Fibroblast of skin of left biceps (primary cell): ENCODE results near the gene TPST2.

Experiments
- DNase-seq, 2 experiments: peaks; one replicate each; pipeline ENCODE4 v3.0.0-alpha.2; 2013; ENCODE audit warnings: low read depth in 2 of 2

The TPST2 gene

DNA sequence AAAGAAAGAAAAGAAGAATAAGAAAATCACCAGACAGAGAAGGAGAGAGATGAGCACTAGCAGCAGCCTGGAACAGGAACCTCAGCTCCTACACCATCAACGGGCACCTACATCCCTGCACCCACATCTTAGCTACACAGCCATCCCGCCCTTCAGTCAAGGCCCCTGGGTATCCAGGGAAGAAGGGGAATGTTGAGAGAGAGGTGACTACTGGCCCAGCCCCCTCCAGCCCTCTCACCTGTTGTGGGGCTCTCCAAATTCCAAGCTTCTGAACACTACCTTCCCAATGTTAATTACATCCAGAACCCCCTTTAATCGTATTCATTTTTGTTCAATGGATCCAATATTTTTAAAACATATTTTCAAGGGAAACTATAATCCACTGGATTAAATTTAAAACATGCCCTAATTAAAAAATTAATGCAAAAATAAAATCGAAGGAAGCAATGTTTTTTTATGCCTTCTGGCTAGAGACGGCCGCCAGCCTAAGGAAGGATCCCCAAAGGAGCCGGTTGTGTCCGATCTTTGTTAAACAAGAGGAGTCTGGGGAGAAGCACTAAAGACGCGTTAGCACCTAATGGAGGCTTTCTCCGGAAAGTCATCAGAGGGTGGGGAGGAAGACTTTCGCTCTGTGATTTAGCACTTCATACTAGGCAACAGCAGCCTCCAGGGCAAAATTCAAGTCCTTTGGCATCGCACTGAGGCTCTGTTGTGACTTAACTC lies 9.5 kb downstream of the TPST2 start:
- DNase-seq: no peak

DNA sequence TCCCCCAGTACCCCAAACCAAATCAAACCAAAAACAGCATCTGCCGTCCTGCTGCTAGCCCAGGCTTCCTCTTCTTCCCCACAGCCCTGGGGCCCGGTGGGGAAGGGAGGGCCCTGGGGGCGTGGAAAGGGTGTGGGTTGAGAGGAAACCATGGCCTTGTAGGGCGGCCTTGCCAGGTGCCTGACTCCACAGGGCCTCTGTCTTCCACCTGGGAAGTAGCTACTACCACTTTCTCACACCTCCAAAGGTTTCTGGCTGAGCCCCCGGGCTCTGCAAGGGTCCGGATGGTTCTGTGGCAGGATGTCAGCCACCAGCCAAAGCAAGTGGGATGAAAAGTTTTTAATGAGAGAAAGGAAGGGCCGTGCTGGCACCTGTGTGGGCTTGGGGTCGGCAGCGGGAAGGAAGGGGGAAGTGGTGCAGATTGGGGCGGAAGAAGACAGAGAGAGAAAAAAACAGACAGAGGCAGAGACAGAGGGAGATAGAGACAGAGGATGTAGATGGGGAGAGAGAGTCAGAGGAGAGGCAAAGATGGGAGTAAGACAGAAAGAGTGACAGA lies 10.5 kb downstream of the TPST2 start:
- DNase-seq: no peak

DNA sequence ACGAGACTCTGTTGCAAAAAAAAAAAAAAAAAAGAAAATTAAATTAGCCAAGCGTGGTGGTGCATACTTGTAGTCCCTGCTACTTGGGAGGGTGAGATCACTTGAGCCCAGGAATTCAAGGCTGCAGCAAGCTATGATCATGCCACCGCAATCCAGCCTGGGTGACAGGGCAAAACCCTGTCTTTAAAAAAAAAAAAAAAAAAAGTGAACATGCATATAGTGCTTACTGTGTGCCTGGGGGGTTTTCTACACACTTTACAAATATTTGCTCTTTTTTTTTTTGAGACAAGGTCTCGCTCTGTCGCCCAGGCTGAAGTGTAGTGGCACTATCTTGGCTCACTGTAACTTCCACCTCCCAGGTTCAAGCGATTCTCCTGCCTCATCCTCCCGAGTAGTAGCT lies 12.9 kb downstream of the TPST2 start:
- DNase-seq: no peak

DNA sequence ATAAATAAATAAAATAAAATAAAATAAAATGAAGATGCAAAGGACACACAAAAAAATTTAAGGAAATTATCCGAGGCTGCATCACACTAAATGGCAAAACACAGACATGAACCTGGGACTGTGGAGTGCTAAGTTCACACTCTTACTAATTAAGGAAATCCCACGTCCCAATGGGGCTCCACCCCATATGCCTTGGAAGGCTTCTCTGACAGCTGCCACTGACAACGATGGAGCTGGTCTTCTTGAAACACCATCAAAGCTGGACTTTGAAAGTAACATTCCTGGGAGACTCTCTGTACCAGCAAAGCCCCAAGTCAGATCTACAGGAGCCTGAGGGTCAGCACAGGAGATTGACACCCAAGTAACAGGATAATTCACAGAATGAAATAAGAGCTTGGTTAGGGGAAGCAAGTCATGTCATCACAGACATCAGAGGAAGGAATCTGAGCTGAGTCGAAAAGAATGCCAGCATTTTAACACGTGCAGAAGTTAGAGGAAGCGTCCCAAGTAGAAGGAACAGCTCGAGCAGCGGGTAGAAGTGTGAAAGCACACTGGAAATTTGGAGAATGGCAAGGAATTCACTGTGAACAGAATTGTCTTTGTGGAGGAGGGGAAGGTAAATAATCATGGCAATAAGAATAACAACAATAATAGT lies 13.8 kb downstream of the TPST2 start:
- no peak for DNase-seq

DNA sequence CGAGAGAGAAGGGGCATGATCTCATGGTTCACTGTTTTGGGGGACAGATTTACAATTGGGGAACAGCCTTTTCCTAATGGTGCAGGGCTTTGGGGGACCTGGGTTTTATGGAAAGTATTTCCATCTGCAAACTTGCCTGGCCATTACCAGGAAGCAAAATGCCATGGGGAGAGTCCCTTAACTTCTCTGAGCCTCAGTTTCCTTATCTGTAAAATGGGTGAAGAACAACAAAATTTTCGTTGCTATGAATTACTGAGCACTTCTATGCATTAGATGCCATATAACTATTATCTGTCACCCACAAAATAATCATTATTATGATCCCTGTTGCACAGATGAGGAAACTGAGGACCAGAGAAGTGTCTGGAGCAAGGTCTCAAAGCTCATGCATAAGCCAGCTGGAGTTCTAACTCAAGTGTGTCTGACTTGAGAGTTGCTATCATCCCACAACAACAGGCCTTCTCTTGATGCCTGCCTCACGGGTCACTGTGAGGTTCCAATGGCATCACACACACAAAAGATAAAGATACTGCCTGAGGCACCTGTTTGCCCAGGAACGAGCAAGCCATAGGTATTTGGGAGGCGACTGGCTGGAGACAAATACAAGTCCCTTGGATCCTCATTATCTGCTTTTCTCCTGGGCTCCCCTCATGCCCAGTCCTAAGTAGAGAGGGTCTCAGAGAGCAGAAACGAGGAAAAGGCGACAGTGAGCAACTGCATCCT lies 15.8 kb downstream of the TPST2 start:
- no peak for DNase-seq

DNA sequence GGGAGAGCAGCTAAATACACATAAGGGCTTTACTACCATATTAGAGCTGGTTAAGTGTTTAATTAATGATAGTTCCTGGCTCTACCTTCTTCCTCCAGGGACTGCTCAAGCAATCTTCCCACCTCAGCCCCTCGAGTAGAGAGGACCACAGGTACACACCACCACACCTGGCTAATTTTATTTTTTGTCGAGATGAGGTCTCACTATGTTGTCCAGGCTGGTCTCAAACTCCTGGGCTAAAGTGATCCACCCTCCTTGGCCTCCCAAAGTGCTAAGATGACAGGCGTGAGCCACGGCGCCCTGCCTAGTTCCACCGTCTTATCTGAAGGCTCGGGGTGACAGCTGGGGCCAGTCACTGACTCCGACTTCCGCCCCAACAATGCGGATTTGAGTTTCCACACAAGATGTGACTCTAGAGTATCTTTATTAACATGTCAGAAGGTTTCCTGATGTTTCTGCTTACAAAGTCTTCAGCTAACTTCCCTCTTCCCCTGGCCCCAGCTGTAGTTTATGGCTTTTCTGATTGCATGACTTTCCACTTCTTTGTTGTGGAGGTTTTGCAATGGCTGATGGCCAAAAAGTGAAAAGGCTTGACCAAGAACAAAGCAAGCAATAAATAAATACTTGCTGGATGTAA lies 16.8 kb downstream of the TPST2 start:
- no peak for DNase-seq

DNA sequence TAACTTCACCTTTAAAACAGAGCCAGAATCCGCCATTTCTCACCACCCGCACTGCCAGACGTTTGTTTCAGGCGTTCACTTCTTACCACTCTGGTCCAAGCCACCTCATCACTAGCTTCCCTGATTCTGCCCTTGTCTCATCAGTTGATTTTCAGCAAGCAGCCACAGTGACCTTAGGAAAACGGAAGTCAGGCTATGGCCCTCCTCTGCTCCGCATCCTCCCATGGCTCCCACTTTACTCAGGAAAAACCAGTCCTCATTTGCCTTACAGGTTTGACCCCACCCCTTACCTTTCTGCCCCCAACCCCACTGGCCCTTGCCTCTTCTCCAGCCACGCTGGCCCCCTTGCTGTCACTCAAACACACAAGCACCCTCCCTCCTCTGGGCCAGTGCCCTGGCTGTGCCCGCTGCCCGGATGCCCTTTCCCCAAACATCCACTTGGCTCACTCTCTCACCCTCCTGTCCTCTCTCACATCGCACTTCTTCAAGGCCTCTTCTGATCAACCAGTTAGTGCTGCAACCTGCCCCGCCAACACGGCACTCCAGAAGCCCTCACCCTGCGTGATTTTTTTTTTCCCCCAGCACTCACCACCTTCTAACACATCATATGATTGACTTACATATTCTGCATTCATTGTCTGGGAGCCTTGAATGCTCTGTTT lies 18.9 kb downstream of the TPST2 start:
- no peak for DNase-seq

DNA sequence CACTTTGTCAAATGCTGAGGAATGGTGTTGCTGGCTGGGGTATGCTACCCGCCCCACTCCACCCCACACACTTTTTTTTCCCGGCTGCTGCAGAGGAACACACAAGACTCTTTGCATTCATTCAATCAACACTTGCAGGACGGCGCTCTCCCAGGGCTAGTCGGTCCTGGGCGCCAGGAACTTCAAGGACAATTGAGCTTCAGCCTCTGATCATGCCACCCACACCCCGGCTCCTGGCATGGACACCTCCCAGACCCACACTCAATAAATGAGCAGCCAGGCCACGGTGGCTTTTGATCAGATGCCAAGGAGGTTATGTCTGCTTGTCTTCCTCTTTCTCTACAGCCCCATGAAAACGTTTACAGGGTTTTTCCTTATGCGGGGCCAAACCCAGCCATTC lies 19.8 kb downstream of the TPST2 start:
- no peak for DNase-seq

DNA sequence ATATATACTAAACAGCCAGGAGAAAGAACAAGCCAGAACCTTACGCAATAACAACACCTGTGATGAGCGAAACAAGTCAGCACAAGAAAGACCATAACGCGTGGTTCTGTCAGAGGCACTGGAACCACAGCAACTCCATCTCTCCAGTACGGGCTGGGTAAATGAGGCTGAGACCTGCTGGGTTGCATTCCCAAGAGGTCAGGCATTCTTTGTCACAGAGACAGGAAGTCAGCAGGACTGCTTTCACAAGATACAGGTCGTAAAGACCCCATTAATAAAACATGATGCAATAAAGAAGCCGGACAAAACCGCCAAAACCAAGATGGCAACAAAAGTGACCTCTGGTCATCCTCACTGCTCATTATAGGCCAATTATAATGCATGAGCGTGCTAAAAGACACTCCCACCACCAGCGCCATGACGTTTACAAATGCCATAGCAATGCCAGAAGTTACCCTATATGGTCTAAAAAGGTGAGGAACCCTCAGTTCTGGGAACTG lies 21.7 kb downstream of the TPST2 start:
- no peak for DNase-seq

DNA sequence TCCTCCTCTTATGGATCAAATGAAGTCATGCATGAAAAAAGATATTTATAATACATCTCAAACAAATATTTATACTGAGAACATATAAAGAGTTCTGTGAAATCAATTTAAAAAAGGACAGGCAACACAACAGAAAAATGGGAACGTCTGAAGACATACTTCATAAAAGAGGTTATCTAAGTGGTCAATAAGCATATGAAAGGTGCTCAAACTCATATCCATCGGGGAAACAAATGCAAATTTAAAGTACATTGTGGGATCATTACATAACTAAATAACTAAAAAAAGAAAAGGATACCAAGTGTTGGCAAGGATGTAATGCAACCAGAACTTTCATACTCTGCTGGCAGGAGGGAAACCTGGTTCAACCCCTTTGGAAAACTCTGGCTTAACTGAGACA lies 22.3 kb downstream of the TPST2 start:
- DNase-seq: no peak

DNA sequence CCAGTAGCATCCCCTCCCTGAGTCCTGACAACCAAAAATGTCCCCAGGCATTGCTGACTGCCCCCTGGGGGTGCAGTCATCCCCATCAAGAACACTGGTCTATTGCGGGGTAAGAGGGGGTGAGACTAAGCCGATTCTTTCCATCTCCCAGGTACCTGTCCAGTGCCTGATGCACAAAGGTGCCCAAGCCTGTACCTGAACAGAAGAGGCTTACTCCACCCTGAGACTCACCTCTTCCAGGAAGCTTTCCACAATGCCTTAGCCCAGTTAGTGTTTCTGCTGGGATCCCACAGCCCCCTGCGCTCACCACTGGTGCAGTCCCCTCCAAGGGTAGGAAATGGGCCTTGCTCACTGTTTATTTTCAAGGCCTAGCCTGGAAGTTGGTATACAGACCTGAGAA lies 22.9 kb downstream of the TPST2 start:
- no peak for DNase-seq

DNA sequence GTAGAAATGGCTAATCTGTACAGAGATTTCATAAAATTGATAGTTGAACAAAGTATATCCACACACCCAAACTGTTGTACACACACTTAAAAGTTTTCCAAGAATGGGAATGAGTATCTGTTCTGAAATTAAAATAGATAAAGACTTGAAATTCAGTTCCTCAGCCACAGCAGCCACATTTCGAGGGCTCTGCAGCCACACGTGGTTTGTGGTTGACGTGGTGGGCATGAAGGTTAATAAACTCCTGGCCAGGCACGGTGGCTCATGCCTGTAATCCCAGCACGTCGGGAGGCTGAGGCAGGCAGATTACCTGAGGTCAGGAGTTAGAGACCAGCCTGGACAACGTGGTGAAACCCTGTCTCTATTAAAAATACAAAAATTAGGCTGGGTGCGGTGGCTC lies 24.0 kb downstream of the TPST2 start:
- DNase-seq: no peak

DNA sequence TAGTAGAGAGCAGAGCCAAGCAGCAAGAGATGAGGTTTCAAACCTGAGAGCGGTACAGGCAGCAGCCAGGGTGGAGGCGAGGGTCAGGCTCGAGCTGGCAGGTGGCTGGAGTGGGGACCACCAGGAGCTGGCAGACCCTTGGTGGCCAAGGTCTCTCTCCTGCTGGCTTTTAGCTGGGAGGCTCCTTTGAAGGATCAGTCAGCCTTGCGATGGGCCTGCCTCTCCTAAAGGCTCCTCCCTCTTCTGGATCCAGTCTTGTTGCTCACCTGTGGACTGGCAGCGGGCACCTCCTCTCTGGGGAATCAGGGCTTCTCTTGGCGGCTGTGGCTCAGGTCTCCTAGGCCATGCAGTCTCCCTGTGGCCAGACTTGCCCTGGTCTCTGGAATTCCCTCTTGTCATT lies 24.8 kb downstream of the TPST2 start:
- DNase-seq: no peak

DNA sequence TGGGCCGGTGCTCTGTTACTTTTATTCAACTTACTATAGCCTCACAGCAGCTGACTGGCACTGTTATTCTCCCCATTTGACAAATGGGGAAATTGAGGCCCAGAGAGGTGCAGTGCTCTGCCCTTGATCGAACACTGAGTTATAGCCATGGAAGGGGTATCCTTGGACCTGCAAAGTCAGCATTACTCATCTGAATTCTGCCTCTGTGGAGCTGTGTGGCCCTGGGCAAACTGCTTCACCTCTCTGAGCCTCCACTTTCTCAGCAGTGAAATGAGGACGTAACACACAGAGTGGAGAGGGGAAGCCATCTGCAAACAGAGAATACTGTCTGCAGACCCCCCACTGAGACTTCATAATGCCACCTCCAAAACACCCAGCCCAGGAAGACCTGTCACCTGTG lies 25.3 kb downstream of the TPST2 start:
- no peak for DNase-seq

DNA sequence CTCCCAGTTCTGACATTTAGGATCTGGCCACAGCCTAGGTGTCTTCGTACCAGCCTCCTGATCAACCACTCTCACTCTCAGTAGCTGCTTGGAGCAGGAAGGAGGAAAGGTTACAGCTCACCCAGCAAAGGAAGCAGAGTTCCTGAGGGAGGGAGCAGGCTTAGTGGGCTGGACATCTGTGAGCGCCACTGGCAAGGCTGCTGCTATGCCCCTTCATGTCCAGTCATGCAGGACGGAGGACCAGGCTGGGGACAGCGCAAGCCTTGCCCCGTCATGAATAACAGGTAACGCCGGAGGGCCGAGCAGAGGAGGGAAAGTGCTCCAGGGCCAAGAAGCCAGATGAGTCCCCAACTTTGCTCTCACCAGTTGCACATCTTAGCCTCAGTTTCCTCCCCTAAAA lies 25.8 kb downstream of the TPST2 start:
- no peak for DNase-seq

DNA sequence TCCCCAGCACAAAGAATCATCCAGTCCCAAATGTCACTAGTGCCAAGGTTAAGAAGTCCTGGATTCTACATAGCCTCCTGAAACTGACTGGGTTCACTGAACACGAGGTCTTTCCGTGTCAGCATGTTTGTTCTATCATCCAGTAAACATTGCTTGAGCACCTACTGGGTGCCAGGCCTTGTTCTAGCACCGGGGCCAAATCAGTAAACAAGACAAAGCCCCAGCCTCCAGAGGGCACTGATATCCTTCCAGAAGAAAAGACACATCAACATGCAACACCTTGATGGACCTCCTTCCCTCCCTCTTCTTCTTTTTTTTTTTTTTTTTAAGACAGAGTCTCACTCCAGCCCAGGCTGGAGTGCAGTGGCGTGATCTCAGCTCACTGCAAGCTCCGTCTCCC lies 26.9 kb downstream of the TPST2 start:
- DNase-seq: no peak

DNA sequence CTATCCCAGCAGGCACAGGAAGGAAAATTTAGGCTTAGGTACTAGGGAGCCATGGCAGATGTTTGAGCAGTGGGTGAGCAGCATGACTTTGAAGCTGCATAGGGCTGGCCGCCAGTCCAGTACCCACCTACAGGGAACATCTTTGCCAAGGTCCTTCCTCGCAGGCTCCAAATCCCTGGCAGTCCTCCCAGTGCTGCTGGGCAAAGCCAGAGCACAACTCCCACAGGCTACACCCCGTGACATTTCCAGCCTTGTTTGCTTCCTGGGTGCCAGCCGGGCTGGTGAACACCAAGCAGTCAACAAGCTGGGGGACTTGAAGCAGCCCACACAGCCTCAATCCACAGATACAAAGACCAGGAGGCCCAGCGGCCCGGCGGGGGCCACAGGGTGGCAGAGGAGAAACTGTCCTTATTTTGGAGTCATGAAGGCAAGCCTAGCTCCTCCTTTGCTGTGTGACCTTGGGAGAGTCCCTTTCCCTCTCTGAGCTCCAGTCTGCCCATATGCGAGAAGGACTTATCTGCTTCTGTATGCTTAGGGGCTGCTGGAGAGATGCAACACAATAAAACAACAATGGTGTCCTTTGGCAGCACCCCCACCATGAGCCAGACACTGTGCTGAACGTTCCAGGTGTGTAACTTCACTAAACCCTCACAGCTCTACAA lies 28.0 kb downstream of the TPST2 start:
- no peak for DNase-seq

DNA sequence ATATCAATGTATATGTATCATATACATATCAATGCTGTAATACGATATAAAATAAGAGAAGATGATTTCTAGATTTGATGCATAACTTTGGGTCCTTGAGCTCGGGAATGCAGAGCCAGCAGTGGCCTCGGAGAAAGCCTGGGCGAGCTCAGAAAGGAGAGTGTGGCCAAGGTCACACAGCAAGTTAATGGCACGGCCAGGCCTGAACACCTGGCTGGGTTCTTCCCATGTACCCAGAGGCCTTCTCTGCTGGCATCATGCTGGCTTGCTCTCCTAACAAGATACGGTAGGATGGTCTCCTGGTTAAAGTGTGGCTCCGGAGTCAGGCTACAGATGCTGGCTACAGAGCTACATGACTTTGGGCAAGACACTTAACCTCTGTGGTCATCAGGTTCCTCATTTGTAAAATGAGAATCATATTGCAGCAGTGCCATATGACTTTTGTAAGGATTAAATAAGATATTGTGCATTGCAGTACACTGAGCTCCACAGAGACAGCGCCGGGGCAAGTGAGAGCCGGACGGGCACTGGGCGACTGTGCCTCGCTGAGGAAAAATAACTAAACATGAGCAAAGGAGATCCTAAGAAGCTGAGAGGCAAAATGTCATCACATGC lies 29.9 kb downstream of the TPST2 start:
- no peak for DNase-seq

DNA sequence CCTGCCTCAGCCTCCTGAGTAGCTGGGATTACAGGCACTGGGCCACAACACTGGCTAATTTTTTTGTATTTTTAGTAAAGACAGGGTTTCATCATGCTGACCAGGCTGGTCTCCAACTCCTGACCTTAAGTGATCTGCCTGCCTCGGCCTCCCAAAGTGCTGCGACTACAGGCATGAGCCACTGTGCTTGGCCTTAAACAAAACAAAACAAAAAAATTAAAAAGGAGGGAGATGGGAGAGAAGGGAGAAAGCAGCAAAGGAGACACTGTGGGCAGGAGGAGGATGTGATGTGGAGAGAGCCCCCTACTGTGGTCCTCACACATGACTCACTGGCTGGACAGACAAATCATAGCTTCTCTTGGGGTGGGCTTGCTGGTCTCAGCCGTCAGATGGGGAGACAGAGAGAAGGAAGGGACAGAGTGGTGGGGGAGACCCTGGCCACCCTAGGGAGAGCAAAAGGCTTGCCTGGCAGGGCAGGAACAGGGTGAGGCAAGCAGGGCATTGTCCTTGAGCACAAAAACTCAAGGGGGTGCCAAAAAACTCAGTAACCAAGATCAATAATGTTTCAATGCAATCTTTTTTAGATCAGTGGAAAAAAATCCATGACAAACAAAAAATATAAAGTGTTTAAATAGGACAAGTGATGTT lies 31.6 kb downstream of the TPST2 start:
- no peak for DNase-seq

DNA sequence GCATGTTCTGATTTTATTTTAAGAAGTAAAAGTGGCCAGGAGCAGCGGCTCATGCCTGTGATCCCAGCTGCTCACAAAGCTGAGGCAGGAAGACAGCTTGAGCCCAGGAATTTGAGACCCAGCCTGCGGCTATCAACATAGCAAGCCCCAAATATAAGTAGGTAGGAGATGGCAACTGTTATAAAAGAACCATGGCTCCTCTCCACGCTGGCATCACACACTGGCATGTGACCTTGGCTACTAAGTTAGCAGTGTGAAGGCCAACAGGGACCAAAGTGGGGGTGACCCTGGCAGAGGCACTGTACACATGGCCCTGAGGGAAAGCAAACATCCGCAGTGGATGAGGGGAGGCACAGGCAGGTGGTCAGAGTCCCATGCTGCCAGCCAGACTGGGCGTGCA lies 33.0 kb downstream of the TPST2 start:
- no peak for DNase-seq
